Endothelial cell of umbilical vein (primary cell): ENCODE data around the gene ZDHHC7. TPM values are rescaled to one million over a fixed set of nuclear protein-coding genes. Genes with fewer than 3 reads are reported as not detected.

Experiments used
- BruUV-seq: library from RNA; stranded (reverse); fragments of 400-500 nt; replicated peaks from 2 replicates; lab custom pipeline; 2021; lab: Mats Ljungman, UMichigan
- CTCF ChIA-PET: fragments of 300-600, 350-600 bp; sonication (Branson Sonifier 250); formaldehyde crosslinking; loops from one replicate; lab custom pipeline; 2021; ENCODE audit warnings: antibody characterized with exemption, inconsistent platforms; lab: Charles Lee
- POLR2A ChIA-PET: fragments of 300-600, 350-600 bp; sonication (Branson Sonifier 250); formaldehyde crosslinking; loops from one replicate; lab custom pipeline; 2021; ENCODE audit warnings: antibody characterized with exemption, inconsistent platforms; lab: Charles Lee
- DNase-seq: peaks from one replicate; pipeline ENCODE4 v3.0.0-alpha.2; 2011; ENCODE audit warnings: low read depth, low spot score
- FAIRE-seq: peaks from 2 replicates; lab custom pipeline; 2011; peaks lifted over from hg19 to GRCh38; lab: Jason Lieb, UNC
- H2AFZ ChIP-seq: 2 replicates; pipeline ENCODE4 v1.6.0; 2012; ENCODE audit warnings: low read depth, low read length, control low read depth, inconsistent platforms
- H3K27ac ChIP-seq: 2 replicates; pipeline ENCODE4 v1.5.1; 2011; ENCODE audit warnings: low read depth, mild to moderate bottlenecking, control low read depth, low read length, moderate library complexity; ENCODE audit not compliant: insufficient read depth
- H3K27me3 ChIP-seq, 2 experiments: 2 replicates each; pipeline versions ENCODE4 v1.6.0 to v1.6.1; 2011; ENCODE audit warnings: low read length in 2 of 2, mixed read lengths in 1 of 2; ENCODE audit not compliant: control insufficient read depth in 2 of 2, insufficient read depth in 2 of 2
- H3K36me3 ChIP-seq, 2 experiments: 2 replicates in 1 of 2; 3 replicates in 1 of 2; pipeline ENCODE4 v1.5.1; 2011; ENCODE audit warnings: low read length in 2 of 2, mild to moderate bottlenecking in 1 of 2, moderate library complexity in 1 of 2; ENCODE audit not compliant: control insufficient read depth in 2 of 2, insufficient read depth in 2 of 2; ENCODE audit errors: extremely low read depth in 1 of 2
- H3K4me1 ChIP-seq: 3 replicates; pipeline ENCODE4 v1.5.1; 2011; ENCODE audit warnings: mild to moderate bottlenecking, low read length; ENCODE audit not compliant: control insufficient read depth, insufficient read depth; ENCODE audit errors: extremely low read depth
- H3K4me2 ChIP-seq: 2 replicates; pipeline ENCODE4 v1.6.1; 2011; ENCODE audit warnings: low read length, control low read depth, mixed read lengths; ENCODE audit not compliant: insufficient read depth
- H3K4me3 ChIP-seq, 3 experiments: fragments of 200-600 bp in 1 of 3; sonication (generic), shearing (Covaris generic) in 1 of 3; replicated peaks in 1 of 3; 2 replicates each; pipeline ENCODE4 v1.5.1; 2011 to 2016; ENCODE audit warnings: control low read depth in 3 of 3, low read length in 3 of 3, mild to moderate bottlenecking in 2 of 3, inconsistent platforms in 1 of 3, low read depth in 1 of 3, moderate library complexity in 1 of 3; ENCODE audit not compliant: insufficient read depth in 1 of 3
- H3K79me2 ChIP-seq: 2 replicates; pipeline ENCODE4 v1.6.0; 2012; ENCODE audit warnings: low read length, inconsistent platforms; ENCODE audit not compliant: control insufficient read depth, insufficient read depth
- H3K9ac ChIP-seq: replicated peaks from 2 replicates; pipeline ENCODE3; 2011; ENCODE audit warnings: low read length, control low read depth; ENCODE audit not compliant: insufficient read depth; ENCODE audit errors: extremely low read depth
- H3K9me1 ChIP-seq: replicated peaks from 3 replicates; pipeline ENCODE4 v1.6.0; 2011; ENCODE audit warnings: mild to moderate bottlenecking, low read length; ENCODE audit not compliant: control insufficient read depth, insufficient read depth; ENCODE audit errors: extremely low read depth
- H3K9me3 ChIP-seq: replicated peaks from 2 replicates; pipeline ENCODE4 v1.5.1; 2012; ENCODE audit warnings: low read length, inconsistent platforms; ENCODE audit not compliant: control insufficient read depth, insufficient read depth
- H4K20me1 ChIP-seq: replicated peaks from 2 replicates; pipeline ENCODE3; 2011; ENCODE audit warnings: mild to moderate bottlenecking, low read length; ENCODE audit not compliant: control insufficient read depth, insufficient read depth; ENCODE audit errors: extremely low read depth
- EZH2 ChIP-seq: IDR thresholded peaks from 2 replicates; pipeline ENCODE4 v1.6.1; 2012; ENCODE audit warnings: borderline replicate concordance, low read depth, mild to moderate bottlenecking, moderate library complexity, low read length, inconsistent platforms; ENCODE audit not compliant: severe bottlenecking
- FOS ChIP-seq: IDR thresholded peaks from 2 replicates; pipeline ENCODE4 v1.6.1; 2011; ENCODE audit warnings: mild to moderate bottlenecking, low read length, moderate library complexity, borderline replicate concordance; ENCODE audit not compliant: insufficient read depth
- GATA2 ChIP-seq: IDR thresholded peaks from 2 replicates; pipeline ENCODE4 v1.7.0; 2011; ENCODE audit warnings: low read depth, mild to moderate bottlenecking, moderate library complexity, mixed read lengths, low read length; ENCODE audit not compliant: insufficient read length, insufficient read depth
- JUN ChIP-seq: IDR thresholded peaks from 2 replicates; pipeline ENCODE4 v1.6.1; 2011; ENCODE audit warnings: borderline replicate concordance, low read depth; ENCODE audit not compliant: insufficient read length, insufficient read depth
- MYC ChIP-seq: IDR thresholded peaks from one replicate; pipeline ENCODE4 v1.6.1; 2011; ENCODE audit warnings: mild to moderate bottlenecking, low read depth, low read length
- POLR2A ChIP-seq: IDR thresholded peaks from 2 replicates; pipeline ENCODE4 v1.6.1; 2012; ENCODE audit warnings: low read depth, mild to moderate bottlenecking, control low read depth, low read length
- POLR2AphosphoS5 ChIP-seq: IDR thresholded peaks from 2 replicates; pipeline ENCODE4 v1.6.1; 2012; ENCODE audit warnings: low read depth, mild to moderate bottlenecking, control low read depth, low read length, moderate library complexity; ENCODE audit not compliant: insufficient read depth
- dilution Hi-C: fragments of 300-500 bp; cut with MboI; formaldehyde crosslinking; loops from one replicate; pipeline ENCODE4 v1.15.0; 2019; ENCODE audit warnings: low sequenced_read_pairs; ENCODE audit not compliant: extremely low pct_ligation_motif_present
- intact Hi-C: fragments of 100-400 bp; cut with micrococcal nuclease; formaldehyde crosslinking; loops from one replicate; pipeline ENCODE4 v1.10.0; 2022
- polyA plus RNA-seq, 4 experiments: library from polyadenylated mRNA; depleted of rRNA in 3 of 4; stranded (reverse) in 3 of 4; unstranded in 1 of 4; fragments of >200 nt; gene quantifications; 2 replicates each; pipeline versions ENCODE4 v1.2.1 to v1.2.3, GENCODE V29; 2011 to 2012; ENCODE audit warnings: missing spikeins in 1 of 4
- total RNA-seq: library from RNA; stranded (reverse); gene quantifications from 2 replicates; pipeline ENCODE4 v1.2.3, GENCODE V29; 2021
- TF ChIP-seq, protein P1 (sequence below), 2 donors: IDR thresholded peaks; 1 replicate in 1 of 2; 2 replicates in 1 of 2; pipeline ENCODE4 v1.5.1; 2011; ENCODE audit warnings: low read length in 2 of 2, mild to moderate bottlenecking in 2 of 2, moderate library complexity in 2 of 2, control low read depth in 1 of 2, inconsistent platforms in 1 of 2, low read depth in 1 of 2; ENCODE audit not compliant: insufficient read depth in 1 of 2; ENCODE audit errors: extremely low read depth in 1 of 2
- TF ChIP-seq, protein P2 (sequence below): IDR thresholded peaks from 2 replicates; pipeline ENCODE4 v1.6.1; 2011; ENCODE audit not compliant: insufficient read depth, insufficient read length

ZDHHC7 gene
- total and polyA plus RNA-seq, 2 donors (not counting 3 experiments of a cell fraction or from before 2014, with no cell fraction given) = 44.1 to 46.2 TPM

DNA sequence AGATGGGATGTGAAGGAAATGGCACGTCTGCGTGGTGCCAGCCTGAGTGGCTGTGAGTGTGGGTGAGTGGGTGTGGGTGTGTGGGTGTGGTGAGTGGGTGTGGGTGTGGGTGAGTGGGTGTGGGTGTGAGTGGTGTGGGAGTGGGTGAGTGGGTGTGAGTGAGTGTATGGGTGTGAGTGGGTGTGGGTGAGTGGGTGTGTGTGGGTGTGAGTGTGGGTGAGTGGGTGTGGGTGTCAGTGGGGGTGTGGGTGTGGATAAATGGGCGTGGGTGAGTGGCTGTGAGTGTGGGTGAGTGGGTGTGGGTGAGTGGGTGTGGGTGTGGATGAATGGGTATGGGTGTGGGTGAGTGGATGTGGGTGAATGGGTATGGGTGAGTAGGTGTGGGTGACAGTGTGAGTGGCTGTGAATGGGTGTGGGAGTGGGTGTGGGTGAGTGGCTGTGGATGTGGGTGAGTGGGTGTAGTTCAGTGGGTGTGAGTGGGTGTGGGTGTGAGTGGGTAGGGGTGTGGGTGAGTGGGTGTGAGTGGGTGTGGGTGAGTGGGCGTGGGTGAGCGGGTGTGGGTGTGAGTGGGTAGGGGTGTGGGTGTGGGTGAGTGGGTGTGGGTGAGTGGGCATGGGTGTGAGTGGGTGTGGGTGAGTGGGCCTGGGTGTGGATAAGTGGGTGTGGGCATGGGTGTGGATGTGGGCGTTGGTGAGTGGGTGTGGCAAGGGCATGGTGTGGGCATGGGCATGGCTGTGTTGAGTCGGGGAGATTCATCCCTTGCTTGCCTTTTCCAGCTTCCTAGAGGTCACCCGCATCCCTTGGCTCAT, 80.8 kb downstream of the ZDHHC7 start:
- H3K79me2 ChIP-seq = no peaks in the 10 kb centered on the region
- H3K4me2 ChIP-seq = no peak overlapping the region
- no peak overlapping the region for H3K4me3 ChIP-seq
- no peaks in the 10 kb centered on the region for H3K9me3 ChIP-seq
- FAIRE-seq (no peak), DNase-seq (no peak)
- CTCF ChIA-PET = interaction anchor here (5.8 kb wide), 1 partner anchor 23 kb away, joined by 57 read pairs; no protein-coding TSS in a partner anchor
- no peaks in the 10 kb centered on the region for H3K9me1 ChIP-seq
- H3K27ac ChIP-seq = no peak overlapping the region
- no peaks in the 10 kb centered on the region for H3K4me1 ChIP-seq
- intact Hi-C loops = no loop called here
- dilution Hi-C loops = no loop called here
- no TSS peak for BruUV-seq
- no peaks in the 10 kb centered on the region for H3K36me3 ChIP-seq
- H4K20me1 ChIP-seq = no peaks in the 10 kb centered on the region
- H3K9ac ChIP-seq = no peak overlapping the region
- POLR2A ChIA-PET = no interaction called here
- no peaks in the 10 kb centered on the region for H3K27me3 ChIP-seq
- TF ChIP-seq, protein P1, sequence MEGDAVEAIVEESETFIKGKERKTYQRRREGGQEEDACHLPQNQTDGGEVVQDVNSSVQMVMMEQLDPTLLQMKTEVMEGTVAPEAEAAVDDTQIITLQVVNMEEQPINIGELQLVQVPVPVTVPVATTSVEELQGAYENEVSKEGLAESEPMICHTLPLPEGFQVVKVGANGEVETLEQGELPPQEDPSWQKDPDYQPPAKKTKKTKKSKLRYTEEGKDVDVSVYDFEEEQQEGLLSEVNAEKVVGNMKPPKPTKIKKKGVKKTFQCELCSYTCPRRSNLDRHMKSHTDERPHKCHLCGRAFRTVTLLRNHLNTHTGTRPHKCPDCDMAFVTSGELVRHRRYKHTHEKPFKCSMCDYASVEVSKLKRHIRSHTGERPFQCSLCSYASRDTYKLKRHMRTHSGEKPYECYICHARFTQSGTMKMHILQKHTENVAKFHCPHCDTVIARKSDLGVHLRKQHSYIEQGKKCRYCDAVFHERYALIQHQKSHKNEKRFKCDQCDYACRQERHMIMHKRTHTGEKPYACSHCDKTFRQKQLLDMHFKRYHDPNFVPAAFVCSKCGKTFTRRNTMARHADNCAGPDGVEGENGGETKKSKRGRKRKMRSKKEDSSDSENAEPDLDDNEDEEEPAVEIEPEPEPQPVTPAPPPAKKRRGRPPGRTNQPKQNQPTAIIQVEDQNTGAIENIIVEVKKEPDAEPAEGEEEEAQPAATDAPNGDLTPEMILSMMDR (IDR thresholded peaks at IDR 0.05; ENCODE audit: extremely low read depth in 1 of 2, insufficient read depth in 1 of 2, low read depth in 1 of 2, low read length in 2 of 2) = no peak
- TF ChIP-seq GATA2 = no peak
- TF ChIP-seq, protein P2, sequence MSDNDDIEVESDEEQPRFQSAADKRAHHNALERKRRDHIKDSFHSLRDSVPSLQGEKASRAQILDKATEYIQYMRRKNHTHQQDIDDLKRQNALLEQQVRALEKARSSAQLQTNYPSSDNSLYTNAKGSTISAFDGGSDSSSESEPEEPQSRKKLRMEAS = no peak
- TF ChIP-seq POLR2AphosphoS5 = no peak
- no peak for TF ChIP-seq EZH2
- TF ChIP-seq MYC = no peak
- TF ChIP-seq POLR2A = no peak
- no peak for TF ChIP-seq JUN
- no peak for TF ChIP-seq FOS
- H2AFZ ChIP-seq = no peak overlapping the region
